ENCODE data around the gene ADAMTS2.

- TF ChIP-seq EZH2 (IDR thresholded peaks at IDR 0.05; ENCODE audit: insufficient read depth, poor library complexity, severe bottlenecking) (no peak), EZH2phosphoT487 (IDR thresholded peaks at IDR 0.05; ENCODE audit: insufficient read depth, low read depth) (no peak)
These were observed 68.3 kb downstream of the ADAMTS2 start for GRCh38 chr5:179276838-179277395.
